ES-I3 (cell line): Measurements from ENCODE around the gene PRKCD.

Source experiments
- H3K36me3 ChIP-seq: 2 replicates; pipeline ENCODE4 v1.6.1; 2013; ENCODE audit warnings: mild to moderate bottlenecking, low read length, control low read depth, moderate library complexity; ENCODE audit not compliant: insufficient read depth
- H3K4me1 ChIP-seq: 2 replicates; pipeline ENCODE4 v1.6.1; 2013; ENCODE audit warnings: mild to moderate bottlenecking, control low read depth, low read length; ENCODE audit not compliant: insufficient read depth
- H3K9ac ChIP-seq: 2 replicates; pipeline ENCODE4 v1.6.1; 2013; ENCODE audit warnings: low read depth, mild to moderate bottlenecking, low read length, moderate library complexity
- H3K9me3 ChIP-seq: 2 replicates; pipeline ENCODE4 v1.6.1; 2013; ENCODE audit warnings: mild to moderate bottlenecking, low read length, moderate library complexity; ENCODE audit not compliant: control insufficient read depth, insufficient read depth

Gene PRKCD

GRCh38 chr3:53192608-53193007, 31.6 kb downstream of the PRKCD start:
- H3K4me1 ChIP-seq = peaks cover 24% of the 10 kb centered on the region; the same call in 1 of the 2 replicates
- no peaks in the 10 kb centered on the region; the same call in 1 of the 2 replicates for H3K36me3 ChIP-seq
- no peak overlapping the region for H3K9ac ChIP-seq
- H3K9me3 ChIP-seq = no peaks in the 10 kb centered on the region

- H3K36me3 ChIP-seq = no peaks in the 10 kb centered on the region; the same call in 1 of the 2 replicates
- peaks cover 24% of the 10 kb centered on the region; the same call in 1 of the 2 replicates for H3K4me1 ChIP-seq
- no peak overlapping the region for H3K9ac ChIP-seq
- no peaks in the 10 kb centered on the region for H3K9me3 ChIP-seq
These were observed 32.6 kb downstream of the PRKCD start for GRCh38 chr3:53193466-53194209.

- no peak overlapping the region for H3K9ac ChIP-seq
These were observed 33.4 kb downstream of the PRKCD start for GRCh38 chr3:53194210-53195065.

GRCh38 chr3:53195066-53195450, 34.0 kb downstream of the PRKCD start:
- no peaks in the 10 kb centered on the region; the same call in 1 of the 2 replicates for H3K36me3 ChIP-seq
- peaks cover 24% of the 10 kb centered on the region; the same call in 1 of the 2 replicates for H3K4me1 ChIP-seq
- H3K9me3 ChIP-seq = no peaks in the 10 kb centered on the region
- H3K9ac ChIP-seq = no peak overlapping the region

More at GRCh38 chr3:53194210-53195065, 33.4 kb downstream of the PRKCD start:
- no peaks in the 10 kb centered on the region for H3K9me3 ChIP-seq
- peaks cover 24% of the 10 kb centered on the region; the same call in 1 of the 2 replicates for H3K4me1 ChIP-seq
- H3K36me3 ChIP-seq = no peaks in the 10 kb centered on the region; the same call in 1 of the 2 replicates

- no peaks in the 10 kb centered on the region for H3K9me3 ChIP-seq
- H3K4me1 ChIP-seq = peaks cover 24% of the 10 kb centered on the region; the same call in 1 of the 2 replicates
- no peaks in the 10 kb centered on the region; the same call in 1 of the 2 replicates for H3K36me3 ChIP-seq
- no peak overlapping the region for H3K9ac ChIP-seq
These were observed 34.9 kb downstream of the PRKCD start for GRCh38 chr3:53195602-53196574.

- Histone ChIP-seq H3K36me3 (no peaks in the 10 kb centered on the region), H3K9ac (no peak overlapping the region), H3K9me3 (no peaks in the 10 kb centered on the region), H3K4me1 (peaks cover 24% of the 10 kb centered on the region; the same call in 1 of the 2 replicates)
These were observed 35.8 kb downstream of the PRKCD start for GRCh38 chr3:53196575-53197407.

GRCh38 chr3:53198256-53198977, 37.4 kb downstream of the PRKCD start:
- no peaks in the 10 kb centered on the region for H3K36me3 ChIP-seq
- H3K9me3 ChIP-seq = no peaks in the 10 kb centered on the region
- H3K9ac ChIP-seq = no peak overlapping the region
- peaks cover 21% of the 10 kb centered on the region; the same call in 1 of the 2 replicates for H3K4me1 ChIP-seq

- no peaks in the 10 kb centered on the region for H3K9me3 ChIP-seq
- H3K36me3 ChIP-seq = no peaks in the 10 kb centered on the region
- peaks cover 16% of the 10 kb centered on the region; the same call in 1 of the 2 replicates for H3K4me1 ChIP-seq
- no peak overlapping the region for H3K9ac ChIP-seq
These were observed 38.0 kb downstream of the PRKCD start for GRCh38 chr3:53198996-53199395.

- H3K36me3 ChIP-seq = no peaks in the 10 kb centered on the region
- H3K4me1 ChIP-seq = peaks cover 11% of the 10 kb centered on the region; the same call in 1 of the 2 replicates
- H3K9me3 ChIP-seq = no peaks in the 10 kb centered on the region
- no peak overlapping the region for H3K9ac ChIP-seq
These were observed 38.8 kb downstream of the PRKCD start for GRCh38 chr3:53199834-53200233.

- no peaks in the 10 kb centered on the region for H3K9me3 ChIP-seq
- H3K9ac ChIP-seq = no peak overlapping the region
- H3K4me1 ChIP-seq = peaks cover 11% of the 10 kb centered on the region; the same call in 1 of the 2 replicates
- H3K36me3 ChIP-seq = no peaks in the 10 kb centered on the region
These were observed 39.8 kb downstream of the PRKCD start for GRCh38 chr3:53200501-53201498.

GRCh38 chr3:53202331-53203015, 41.5 kb downstream of the PRKCD start:
- no peaks in the 10 kb centered on the region for H3K9me3 ChIP-seq
- H3K9ac ChIP-seq = no peak overlapping the region
- H3K36me3 ChIP-seq = no peaks in the 10 kb centered on the region
- no peaks in the 10 kb centered on the region for H3K4me1 ChIP-seq
